PC-3 (cell line): Measurements from ENCODE around the gene CFAP20DC.

Source experiments
- CTCF ChIP-seq: fragments of 300-600 bp; sonication (generic); conservative IDR thresholded peaks from 2 replicates; pipeline ENCODE4 v1.5.1; 2017; ENCODE audit warnings: antibody characterized with exemption, low read depth, mild to moderate bottlenecking, low read length
- EZH2 ChIP-seq: fragments of 300-600 bp; sonication (generic); IDR thresholded peaks from one replicate; pipeline ENCODE4 v1.6.1; 2017; ENCODE audit warnings: antibody characterized with exemption, mild to moderate bottlenecking, low read length; ENCODE audit not compliant: unreplicated experiment

- TF ChIP-seq EZH2, result no peak
- no peak for TF ChIP-seq CTCF
These were observed 149.4 kb downstream of the CFAP20DC start for GRCh38 chr3:58900386-58900785.
